ENCODE data around the gene TMEM95. TPM values are rescaled to one million over a fixed set of nuclear protein-coding genes. Genes with fewer than 3 reads are reported as not detected.

TMEM95 gene
- total and polyA plus RNA-seq, 4 donors = not detected

GRCh38 chr17:7306911-7307685, 47.9 kb upstream of the TMEM95 start, which contains the start of gene EIF5A (continued):
- peak; percentile 98 to 100 for TF ChIP-seq EGR1 (IDR thresholded peaks at IDR 0.05; ENCODE audit: low read depth in 2 of 2)
- peak; percentile 83 for TF ChIP-seq ZBTB33 (IDR thresholded peaks at IDR 0.05)
- TF ChIP-seq FOXA2 (IDR thresholded peaks at IDR 0.05) = no peak
- TF ChIP-seq MAX (IDR thresholded peaks at IDR 0.05) = peak; percentile 93
- peak in 1 of 2 donors; percentile 61 for TF ChIP-seq JUND (IDR thresholded peaks at IDR 0.05)
- TF ChIP-seq RAD21 (IDR thresholded peaks at IDR 0.05) = peak; percentile 5 to 20
- peak; percentile 75 for TF ChIP-seq SP1 (IDR thresholded peaks at IDR 0.05)
- no peak for TF ChIP-seq ATF3 (IDR thresholded peaks at IDR 0.05)

GRCh38 chr17:7307686-7308624, 47.0 kb upstream of the TMEM95 start:
- H3K36me3 ChIP-seq (ENCODE audit: control insufficient read depth in 4 of 4, insufficient read depth in 3 of 4, low read depth in 1 of 4, low read length in 3 of 4) = peaks cover 16 to 31% (median 28%) of the 10 kb centered on the region in 4 donors
- WGBS = under 1% methylated on average over 104 of the region's 104 CpGs
- peak overlapping the region; percentile 83 to 96 for H3K9ac ChIP-seq (ENCODE audit: low read depth in 1 of 2, low read length in 2 of 2)
- peak overlapping the region; percentile 96 to 99 for H3K27ac ChIP-seq (ENCODE audit: low read depth in 1 of 2, low read length in 2 of 2)
- peak; percentile 59 for DNase-seq (ENCODE audit: low spot score)
- H3K27me3 ChIP-seq (ENCODE audit: control insufficient read depth in 4 of 4, insufficient read depth in 4 of 4, low read length in 3 of 4) = no peaks in the 10 kb centered on the region
- TF ChIP-seq RXRA (IDR thresholded peaks at IDR 0.05) (no peak), EGR1 (IDR thresholded peaks at IDR 0.05; ENCODE audit: low read depth in 2 of 2) (no peak), SP1 (IDR thresholded peaks at IDR 0.05) (no peak), REST (IDR thresholded peaks at IDR 0.05) (no peak), FOXA2 (IDR thresholded peaks at IDR 0.05) (no peak), TAF1 (conservative IDR thresholded peaks at IDR 0.05) (no peak), FOXA1 (IDR thresholded peaks at IDR 0.05) (no peak), HNF4G (IDR thresholded peaks at IDR 0.05) (no peak), CTCF (IDR thresholded peaks at IDR 0.05; ENCODE audit: low read depth, low read length, missing input control) (no peak), ATF3 (IDR thresholded peaks at IDR 0.05) (no peak), YY1 (IDR thresholded peaks at IDR 0.05) (no peak), MAX (IDR thresholded peaks at IDR 0.05) (no peak), GABPA (IDR thresholded peaks at IDR 0.05 in 1 of 2, conservative IDR thresholded peaks at IDR 0.05 in 1 of 2) (no peak), HNF4A (conservative IDR thresholded peaks at IDR 0.05) (no peak)
- H3K4me1 ChIP-seq (ENCODE audit: control insufficient read depth in 4 of 4, insufficient read depth in 4 of 4, low read length in 3 of 4) = peaks cover 7 to 33% (median 21%) of the 10 kb centered on the region in 4 donors
- H3K9me3 ChIP-seq (ENCODE audit: control insufficient read depth in 4 of 4, low read length in 3 of 4) = no peaks in the 10 kb centered on the region
- H3K4me3 ChIP-seq (ENCODE audit: low read depth in 1 of 3, low read length in 3 of 3) = peak overlapping the region; percentile 92 to 95 (median 93)
